ENCODE data around the gene TSPOAP1.

TSPOAP1 gene

GRCh38 chr17:58329035-58329809, 627 bp upstream of the TSPOAP1 start:
- DNase-seq = peak; percentile 90

GRCh38 chr17:58327363-58328194, 1.0 kb downstream of the TSPOAP1 start:
- peak; percentile 37 for DNase-seq

GRCh38 chr17:58326609-58327362, 1.8 kb downstream of the TSPOAP1 start:
- no peak for DNase-seq

- no peak for DNase-seq
Observed at GRCh38 chr17:58325976-58326468, 2.6 kb downstream of the TSPOAP1 start.

- DNase-seq = no peak
Observed at GRCh38 chr17:58325289-58325726, 3.3 kb downstream of the TSPOAP1 start.

DNA sequence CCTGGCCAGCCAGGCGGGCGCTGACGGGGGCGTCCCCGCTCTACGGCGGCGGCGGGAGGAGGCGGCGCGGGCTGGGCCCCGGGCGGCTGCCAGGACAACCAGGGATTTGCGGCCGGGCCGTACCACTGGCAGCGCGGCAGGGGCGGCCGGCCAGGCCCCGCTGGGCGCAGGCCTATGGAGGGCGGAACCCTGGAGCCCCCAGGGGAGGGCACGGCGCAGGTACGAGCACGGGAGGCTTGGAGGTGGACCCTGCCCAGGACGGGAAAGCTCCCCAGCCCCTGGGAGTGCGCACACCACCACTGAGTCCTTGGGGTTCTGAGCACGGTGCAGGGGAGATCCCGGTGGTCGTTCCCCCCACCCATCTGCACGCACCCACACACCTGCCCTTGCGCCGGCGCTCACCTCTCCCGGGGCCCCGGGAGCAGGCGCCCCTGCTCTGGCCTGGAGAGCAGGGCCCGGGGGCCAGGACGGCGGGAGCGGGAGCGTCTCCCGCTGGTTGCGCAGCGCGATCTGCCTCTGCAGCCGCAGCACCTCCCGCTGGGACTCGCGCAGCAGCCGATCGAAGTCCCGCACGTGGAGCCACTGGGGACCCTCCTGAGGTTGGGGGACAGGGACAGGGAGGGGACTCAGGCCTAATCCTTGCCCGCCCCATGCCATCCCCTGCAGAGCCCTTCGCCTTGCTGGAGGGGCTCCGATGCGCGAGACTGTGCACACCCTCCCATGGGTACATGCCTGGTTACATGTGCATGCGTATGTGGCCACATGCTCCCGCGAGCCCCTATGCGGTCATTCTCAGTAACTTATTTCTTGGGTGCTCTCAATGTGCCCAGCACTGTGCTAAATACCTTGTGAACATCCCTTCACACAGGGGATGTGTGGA, 3.9 kb downstream of the TSPOAP1 start:
- no peak for DNase-seq

DNA sequence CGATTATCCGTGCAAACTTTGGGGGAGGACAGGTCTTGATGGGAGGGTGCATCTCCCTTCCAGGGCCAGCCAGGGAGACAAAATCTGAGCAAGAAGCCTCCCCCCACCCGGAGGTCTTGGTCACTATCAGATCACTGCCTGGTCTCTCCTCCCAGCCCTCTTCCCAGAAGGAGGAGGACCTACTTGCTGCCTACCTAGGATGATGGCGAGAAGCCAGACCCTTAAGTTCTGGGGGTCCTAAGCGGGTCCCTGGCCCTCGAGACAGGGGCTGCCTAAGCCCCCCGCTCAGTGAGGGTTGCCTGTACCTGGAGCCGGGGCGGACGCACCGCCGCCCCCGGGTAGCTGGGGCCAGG, 4.6 kb downstream of the TSPOAP1 start:
- DNase-seq = no peak

GRCh38 chr17:58323366-58324055, 5.1 kb downstream of the TSPOAP1 start:
- no peak for DNase-seq

DNA sequence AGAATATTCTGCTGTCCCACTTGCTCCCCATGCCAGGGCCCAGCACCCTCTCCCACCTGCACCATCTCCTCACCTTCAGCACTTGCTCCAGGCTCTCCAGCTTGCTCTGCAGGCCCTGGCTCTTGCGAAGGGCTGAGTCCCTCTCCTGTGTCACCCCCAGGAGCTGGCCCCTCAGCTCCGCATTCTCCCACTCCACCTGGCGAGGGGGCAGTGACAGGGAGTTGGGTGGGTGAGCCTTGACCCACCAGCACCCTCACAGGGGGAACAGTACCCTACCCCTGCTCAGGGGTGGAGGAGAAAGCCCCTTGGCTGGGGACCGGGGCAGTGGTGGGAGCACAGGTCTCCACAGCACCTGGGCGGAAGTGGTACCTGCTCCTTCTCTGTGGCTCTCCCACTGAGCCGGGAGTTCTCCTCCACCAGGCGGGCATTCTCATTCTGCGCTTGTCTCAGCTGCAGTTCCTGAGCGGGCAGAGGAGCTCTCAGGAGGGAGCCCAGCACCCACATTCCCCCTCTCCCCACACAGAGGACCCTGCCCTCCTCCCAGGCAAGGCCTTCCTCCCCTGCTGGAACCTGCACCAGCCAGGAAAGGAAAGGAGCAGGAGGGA, 5.9 kb downstream of the TSPOAP1 start:
- no peak for DNase-seq

DNA sequence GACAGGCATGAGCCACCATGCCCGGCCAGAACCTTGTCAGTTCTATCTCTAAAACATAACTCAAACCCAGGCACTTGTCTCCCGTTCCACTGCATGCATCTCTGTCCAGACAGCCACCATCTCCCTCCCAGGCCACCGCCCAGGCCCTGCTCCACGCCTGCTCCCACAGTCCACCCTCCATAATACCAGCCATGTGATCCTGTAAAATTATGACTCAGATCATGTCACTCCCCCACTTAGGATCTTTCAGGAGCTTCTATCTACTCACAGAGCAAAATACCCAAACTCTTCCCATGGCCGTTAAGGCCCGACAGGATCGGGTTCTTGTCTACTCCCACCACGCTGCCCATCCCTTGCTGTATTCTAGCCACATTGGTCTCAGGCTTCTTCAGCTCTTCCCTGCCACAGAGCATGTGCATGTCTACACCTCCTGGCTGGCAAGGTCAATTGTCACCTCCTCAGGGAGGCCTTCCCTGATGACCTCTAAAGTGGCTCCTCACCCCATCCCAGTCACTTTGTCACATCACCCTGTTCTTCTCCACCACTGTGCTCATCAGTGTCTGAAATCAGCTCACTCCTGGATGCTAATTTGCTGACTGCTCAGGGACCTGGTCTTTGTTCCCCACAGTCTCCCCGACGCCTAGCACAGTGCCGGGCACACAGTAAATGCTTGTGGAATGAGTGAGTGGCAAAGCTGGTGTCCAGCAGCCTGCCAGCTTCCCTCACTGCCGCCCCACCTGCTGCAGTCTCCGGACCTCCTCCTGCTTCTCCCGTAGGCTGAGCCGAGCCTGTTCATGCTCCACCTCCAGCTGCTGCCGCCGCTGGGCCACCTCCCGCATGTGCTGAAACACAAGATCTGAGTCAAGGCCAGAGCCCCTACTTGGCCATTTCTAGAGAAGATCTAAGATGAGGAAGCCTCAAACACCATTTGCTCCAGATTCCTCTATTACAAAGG, 6.7 kb downstream of the TSPOAP1 start:
- no peak for DNase-seq

DNA sequence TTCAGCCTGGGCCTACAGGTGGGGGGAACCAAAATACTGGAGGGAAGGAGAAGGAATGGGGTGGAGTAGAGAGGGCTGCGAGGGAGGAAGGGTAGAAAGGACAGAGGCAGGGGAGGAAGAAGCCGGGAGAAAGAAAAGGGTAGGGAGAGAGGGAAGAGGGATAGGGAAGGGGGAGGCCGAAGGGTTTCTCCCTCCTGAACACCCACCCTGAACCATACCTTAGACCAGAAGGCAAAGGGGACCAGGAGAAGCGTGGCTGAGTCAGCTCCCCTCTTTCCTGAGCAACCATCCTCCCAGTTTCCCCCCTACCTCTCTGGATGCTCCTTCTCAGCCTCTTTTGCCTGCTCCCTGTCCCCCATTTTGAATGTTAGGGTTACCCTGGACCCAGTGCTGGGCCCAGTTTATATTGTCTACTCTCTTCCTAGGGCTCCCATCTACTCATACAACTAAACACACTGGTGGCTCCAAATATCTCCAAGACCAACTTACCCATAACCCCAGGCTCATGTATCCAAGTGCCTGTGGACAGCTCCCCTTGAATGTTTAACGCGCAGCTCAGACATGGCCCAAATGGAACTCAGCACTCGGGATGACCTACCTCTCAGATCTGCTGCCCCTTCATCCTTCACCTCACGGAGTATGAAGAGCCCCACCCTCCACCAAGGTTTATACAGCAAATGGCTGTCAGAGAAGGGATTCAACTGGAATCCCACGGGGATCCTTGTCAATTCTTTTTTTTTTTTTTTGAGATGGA, 7.8 kb downstream of the TSPOAP1 start:
- DNase-seq = no peak

GRCh38 chr17:58320163-58320558, 8.4 kb downstream of the TSPOAP1 start:
- DNase-seq = no peak

DNA sequence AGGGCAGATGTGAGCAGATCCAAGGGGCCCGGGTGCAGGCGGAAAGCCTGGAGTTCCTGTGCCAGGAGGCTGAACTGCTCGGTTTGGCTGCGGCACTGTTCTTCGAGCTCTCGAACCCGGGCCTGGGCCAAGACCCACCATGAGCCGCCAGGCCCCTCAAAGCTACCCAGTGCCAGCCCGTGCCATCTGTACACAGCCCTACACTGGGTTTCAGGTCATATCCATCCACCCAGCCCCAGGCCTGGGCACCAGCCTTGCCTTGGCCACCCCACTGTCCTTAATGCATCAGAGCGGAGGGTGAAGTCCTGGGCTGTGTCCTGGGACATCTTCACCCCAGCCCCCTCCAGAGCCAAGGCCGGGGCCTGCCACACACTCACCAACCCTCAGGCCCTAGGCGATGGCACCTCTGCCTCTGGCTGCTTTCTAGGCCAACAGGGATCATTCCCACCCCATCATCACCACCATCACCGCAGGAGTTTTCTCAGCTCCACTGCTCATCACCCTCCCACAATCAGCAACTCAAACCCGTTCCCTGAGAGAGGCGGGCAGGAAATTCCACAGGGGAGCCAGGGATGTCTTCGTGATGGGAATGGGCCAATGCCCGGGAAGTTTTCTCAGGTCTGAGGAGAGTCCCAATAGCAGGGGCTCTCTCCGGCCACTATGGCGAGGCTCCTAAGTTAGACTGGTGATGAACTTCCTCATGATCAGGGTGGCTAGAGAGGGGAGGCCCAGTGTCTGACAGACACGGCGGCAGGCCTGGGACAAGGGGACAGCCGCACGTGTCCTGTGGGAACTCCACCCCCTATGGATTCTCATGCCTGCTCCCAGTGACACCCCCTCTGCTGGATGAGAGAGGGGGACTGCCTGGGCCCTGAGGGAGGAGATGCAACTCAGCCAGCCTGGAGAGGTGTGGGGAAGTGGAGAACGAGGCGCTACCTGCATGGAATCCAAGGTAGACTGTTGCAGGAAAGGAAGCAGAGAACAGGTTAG, 9.1 kb downstream of the TSPOAP1 start:
- no peak for DNase-seq

DNA sequence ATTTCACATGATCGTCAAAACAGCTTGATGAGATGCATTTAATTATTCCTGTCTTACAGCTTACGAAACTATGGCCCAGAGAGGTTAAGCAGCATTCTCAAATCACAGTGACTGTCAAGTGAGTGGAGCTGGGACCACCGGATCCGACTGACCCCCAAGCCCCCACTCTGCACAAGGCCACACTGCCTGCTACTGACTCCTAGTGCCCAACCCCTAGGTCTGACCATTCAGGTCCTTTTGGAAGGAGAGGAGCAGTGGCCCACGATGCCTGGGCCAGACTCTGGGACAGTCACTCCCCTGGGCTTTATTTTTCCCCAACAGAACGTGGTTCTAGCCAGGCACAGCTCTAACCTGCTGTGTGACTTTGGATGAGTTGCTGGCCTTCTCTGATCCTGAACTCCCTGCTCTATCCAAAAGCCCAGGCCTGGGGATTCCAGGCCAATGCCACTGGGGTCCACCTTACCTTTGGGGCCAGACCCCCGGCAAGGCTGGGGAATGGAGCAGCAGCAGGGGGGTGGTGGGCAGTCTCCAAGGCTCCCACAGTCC, 9.9 kb downstream of the TSPOAP1 start:
- DNase-seq = no peak

DNA sequence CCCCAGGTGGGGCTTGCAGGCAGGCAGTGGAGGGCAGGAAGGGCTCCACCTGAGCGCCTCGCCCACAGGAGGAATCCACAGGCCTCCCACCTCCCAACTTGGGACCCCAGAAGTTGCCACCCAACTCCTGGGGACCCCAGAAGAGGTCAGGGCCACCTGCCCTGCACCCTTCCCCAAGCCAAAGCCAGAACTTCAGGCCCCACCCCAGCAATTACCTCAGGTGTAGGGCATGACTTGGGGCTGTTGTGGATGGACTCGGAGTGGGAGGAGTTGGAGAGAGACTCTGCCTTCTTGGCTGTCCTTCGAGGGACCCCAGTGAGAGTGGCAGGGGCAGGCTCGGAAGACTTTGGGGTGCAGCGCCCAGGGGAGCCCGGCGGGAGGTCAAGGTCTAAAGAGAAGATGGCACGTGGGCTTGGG, 10.5 kb downstream of the TSPOAP1 start:
- DNase-seq = no peak

- DNase-seq = peak; percentile 82
Observed at GRCh38 chr17:58317421-58318064, 11.1 kb downstream of the TSPOAP1 start.

All from stimulated activated CD4-positive, alpha-beta T cell treated with anti-CD3 and anti-CD28 coated beads, Interleukin-4, amount 100 ng/mL, for 24 hours (primary cell).